ENCODE results near the gene FARSB. TPM values are rescaled to one million over a fixed set of nuclear protein-coding genes. Genes with fewer than 3 reads are reported as not detected.

The FARSB gene
- total RNA-seq, 1 donor from 2014 or later, result 23.1 TPM

DNA sequence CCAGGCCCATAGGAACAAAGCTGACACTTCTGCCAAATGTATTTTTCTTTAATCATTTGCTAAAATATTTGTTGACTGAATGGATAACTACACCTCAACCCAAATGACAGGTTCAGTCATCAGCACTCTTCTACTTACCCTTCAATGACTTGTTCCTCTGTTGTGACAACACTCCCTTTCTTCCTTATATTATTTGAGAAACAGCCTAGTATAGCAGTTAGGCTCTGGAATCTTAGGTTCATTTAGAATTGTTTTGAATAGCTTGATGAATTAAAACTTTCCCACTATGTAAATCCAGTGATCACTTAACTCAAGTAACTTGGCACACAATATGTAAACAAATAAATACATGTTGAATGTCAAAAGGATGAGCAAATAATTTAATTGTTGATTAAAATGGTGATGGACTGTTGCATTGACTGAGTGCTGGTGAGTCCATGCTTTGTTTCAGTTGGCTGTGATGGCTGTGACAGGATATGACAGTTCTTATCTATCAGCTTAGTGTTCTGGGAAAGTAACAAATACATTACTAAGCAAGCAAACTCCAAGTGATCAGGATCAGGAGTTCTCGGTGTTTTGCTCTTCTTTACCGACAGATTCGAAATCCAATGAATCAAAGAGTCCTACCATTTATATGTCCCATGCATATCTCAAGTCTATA is 12.7 kb upstream of the FARSB start:
- H3K4me2 ChIP-seq (ENCODE audit: low read length), result no peak overlapping the region
- TF ChIP-seq CTCF (IDR thresholded peaks at IDR 0.05; ENCODE audit: insufficient read depth, low read depth, low read length) (no peak), EZH2 (IDR thresholded peaks at IDR 0.05; ENCODE audit: insufficient read depth, low read length) (no peak)
- Mint-ChIP-seq H3K27me3 (ENCODE audit: low read depth, unreplicated experiment) (peaks cover 16% of the 10 kb centered on the region), H3K4me1 (ENCODE audit: low read depth, unreplicated experiment) (no peaks in the 10 kb centered on the region), H3K27ac (ENCODE audit: unreplicated experiment) (no peak overlapping the region), H3K9me3 (ENCODE audit: unreplicated experiment) (peaks cover 5% of the 10 kb centered on the region), H3K36me3 (ENCODE audit: low read depth, unreplicated experiment) (no peaks in the 10 kb centered on the region), H3K4me3 (ENCODE audit: unreplicated experiment) (no peak overlapping the region)
- peaks cover 20% of the 10 kb centered on the region for H3K27me3 ChIP-seq (ENCODE audit: insufficient read depth, low read length)
- H3K9me3 ChIP-seq (ENCODE audit: insufficient read depth, low read depth, low read length), result no peaks in the 10 kb centered on the region
- no peak for FAIRE-seq
- no peak overlapping the region for H3K4me3 ChIP-seq (ENCODE audit: insufficient read depth, low read depth, low read length)
- no peaks in the 10 kb centered on the region for H3K36me3 ChIP-seq (ENCODE audit: insufficient read depth, low read length)
- H3K27ac ChIP-seq (ENCODE audit: low read depth, low read length), result no peak overlapping the region
- H3K79me2 ChIP-seq (ENCODE audit: insufficient read depth, low read length), result no peaks in the 10 kb centered on the region
- no peak overlapping the region for H3K9ac ChIP-seq (ENCODE audit: low read length)
- H2AFZ ChIP-seq (ENCODE audit: low read depth, low read length), result no peak overlapping the region
- H3K4me1 ChIP-seq (ENCODE audit: insufficient read depth, low read length), result no peaks in the 10 kb centered on the region
- DNase-seq (ENCODE audit: low read depth), result no peak
- H4K20me1 ChIP-seq (ENCODE audit: insufficient read depth, low read length), result no peaks in the 10 kb centered on the region

- Mint-ChIP-seq H3K36me3 (ENCODE audit: low read depth, unreplicated experiment) (no peaks in the 10 kb centered on the region), H3K27me3 (ENCODE audit: low read depth, unreplicated experiment) (no peaks in the 10 kb centered on the region), H3K27ac (ENCODE audit: unreplicated experiment) (no peak overlapping the region), H3K4me3 (ENCODE audit: unreplicated experiment) (no peak overlapping the region), H3K9me3 (ENCODE audit: unreplicated experiment) (peaks cover 3% of the 10 kb centered on the region), H3K4me1 (ENCODE audit: low read depth, unreplicated experiment) (no peaks in the 10 kb centered on the region)
- Histone ChIP-seq H3K27me3 (ENCODE audit: insufficient read depth, low read length) (no peaks in the 10 kb centered on the region), H3K79me2 (ENCODE audit: insufficient read depth, low read length) (no peaks in the 10 kb centered on the region), H4K20me1 (ENCODE audit: insufficient read depth, low read length) (no peaks in the 10 kb centered on the region), H3K4me1 (ENCODE audit: insufficient read depth, low read length) (no peaks in the 10 kb centered on the region), H3K9ac (ENCODE audit: low read length) (no peak overlapping the region), H3K36me3 (ENCODE audit: insufficient read depth, low read length) (no peaks in the 10 kb centered on the region), H3K4me3 (ENCODE audit: insufficient read depth, low read depth, low read length) (no peak overlapping the region), H3K9me3 (ENCODE audit: insufficient read depth, low read depth, low read length) (no peaks in the 10 kb centered on the region), H3K4me2 (ENCODE audit: low read length) (no peak overlapping the region), H3K27ac (ENCODE audit: low read depth, low read length) (no peak overlapping the region), H2AFZ (ENCODE audit: low read depth, low read length) (no peak overlapping the region)
- no peak for DNase-seq (ENCODE audit: low read depth)
- no peak for FAIRE-seq
- TF ChIP-seq CTCF (IDR thresholded peaks at IDR 0.05; ENCODE audit: insufficient read depth, low read depth, low read length) (no peak), EZH2 (IDR thresholded peaks at IDR 0.05; ENCODE audit: insufficient read depth, low read length) (no peak)
These were observed 7.6 kb upstream of the FARSB start for GRCh38 chr2:222663479-222663878.
